Activated CD4-positive, alpha-beta memory T cell treated with anti-CD3 and anti-CD28 coated beads for 36 hours (primary cell): ENCODE results near the gene METAP1D. TPM values are rescaled to one million over a fixed set of nuclear protein-coding genes. Genes with fewer than 3 reads are reported as not detected.

Experiments used
- CTCF ChIA-PET: fragments of 350-600 bp; sonication (Branson Sonifier 250); formaldehyde crosslinking; loops from one replicate; lab custom pipeline; 2021; ENCODE audit warnings: antibody characterized with exemption, inconsistent platforms; lab: Charles Lee
- POLR2A ChIA-PET: fragments of 350-600 bp; sonication (Branson Sonifier 250); formaldehyde crosslinking; loops from one replicate; lab custom pipeline; 2021; ENCODE audit warnings: antibody characterized with exemption; lab: Charles Lee
- DNase-seq: peaks from one replicate; pipeline ENCODE4 v3.0.0-alpha.2; 2020
- H3K27ac Mint-ChIP-seq: one replicate; pipeline ENCODE4 v1.8.0; 2021; ENCODE audit warnings: mixed read lengths
- H3K27me3 Mint-ChIP-seq: one replicate; pipeline ENCODE4 v1.8.0; 2021; ENCODE audit warnings: mixed read lengths
- H3K36me3 Mint-ChIP-seq: one replicate; pipeline ENCODE4 v1.8.0; 2021; ENCODE audit warnings: mixed read lengths
- H3K4me1 Mint-ChIP-seq: one replicate; pipeline ENCODE4 v1.8.0; 2021; ENCODE audit warnings: low read depth, mixed read lengths
- H3K4me3 Mint-ChIP-seq: one replicate; pipeline ENCODE4 v1.8.0; 2021; ENCODE audit warnings: mild to moderate bottlenecking, mixed read lengths
- H3K9me3 Mint-ChIP-seq: one replicate; pipeline ENCODE4 v1.8.0; 2021; ENCODE audit warnings: mixed read lengths
- intact Hi-C: fragments of 100-400 bp; cut with micrococcal nuclease; formaldehyde crosslinking; loops from one replicate; pipeline ENCODE4 v1.15.1; 2023
- total RNA-seq, 2 experiments: library from RNA; stranded (reverse); gene quantifications; one replicate each; pipeline ENCODE4 v1.2.3, GENCODE V29; 2021

Gene METAP1D
- total RNA-seq, 2 experiments from 2014 or later = 3.4 to 3.9 TPM

DNA sequence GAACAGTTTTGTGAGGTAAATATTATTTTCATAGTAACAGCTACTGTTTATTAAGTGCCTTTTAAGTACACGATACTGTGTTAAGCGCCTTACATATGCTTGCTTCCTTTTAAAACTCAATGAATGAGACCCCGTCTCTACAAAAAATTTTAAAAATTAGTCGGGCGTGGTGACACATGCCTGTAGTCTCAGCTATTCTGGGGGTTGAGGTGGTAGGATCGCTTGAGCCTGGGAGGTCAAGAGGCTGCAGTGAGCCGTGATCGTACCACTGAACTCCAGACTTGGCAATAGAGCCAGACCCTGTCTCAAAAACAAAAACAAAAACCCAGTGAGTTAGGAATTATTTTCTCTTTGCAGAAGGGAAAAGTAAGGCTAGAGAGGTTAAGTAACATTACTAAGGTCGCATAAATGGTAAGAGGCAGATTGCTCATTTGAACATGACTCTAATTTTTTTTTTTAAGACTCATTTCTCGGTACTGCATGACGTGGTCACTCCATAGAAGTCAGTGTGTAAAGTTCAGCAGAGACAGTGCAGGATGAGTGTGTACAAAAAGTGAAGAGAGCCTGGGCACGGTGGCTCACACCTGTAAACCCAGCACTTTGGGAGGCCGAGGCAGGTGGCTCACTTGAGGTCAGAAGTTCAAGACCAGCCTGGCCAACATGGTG lies 1.1 kb downstream of the METAP1D start:
- intact Hi-C loops = loop anchor here (5.0 kb wide), 1 partner anchor 101 kb away; the partner anchor contains the start of gene DLX2
- POLR2A ChIA-PET = interaction anchor here (0.8 to 0.9 kb wide), 2 partner anchors 12 to 18 kb away, joined by 3 to 4 read pairs; no protein-coding TSS in a partner anchor

DNA sequence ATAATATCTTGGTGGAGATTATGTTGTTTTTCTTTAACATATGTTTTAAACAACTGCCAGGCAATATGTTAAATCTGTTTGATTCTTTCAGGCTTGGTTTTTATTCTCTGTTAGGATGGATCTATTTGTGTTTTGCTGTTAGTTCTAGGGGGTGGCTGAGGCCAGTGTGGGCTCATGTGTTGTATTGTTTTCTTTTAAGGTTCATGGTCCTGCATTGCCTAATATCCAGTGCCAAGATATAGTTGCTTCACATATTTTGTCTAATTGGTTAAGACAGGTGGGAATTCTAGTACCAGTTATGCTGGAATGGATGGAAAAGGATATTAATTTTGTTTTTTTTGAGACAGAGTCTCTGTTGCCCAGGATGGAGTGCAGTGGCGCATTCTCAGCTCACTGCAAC lies 7.6 kb downstream of the METAP1D start:
- peaks cover 4% of the 10 kb centered on the region for H3K36me3 Mint-ChIP-seq
- H3K9me3 Mint-ChIP-seq = peaks cover 4% of the 10 kb centered on the region
- POLR2A ChIA-PET = no interaction called here
- intact Hi-C loops = no loop called here
- CTCF ChIA-PET = no interaction called here
- no peak overlapping the region for H3K27ac Mint-ChIP-seq
- no peaks in the 10 kb centered on the region for H3K27me3 Mint-ChIP-seq
- no peak for DNase-seq
- H3K4me3 Mint-ChIP-seq = no peak overlapping the region
- H3K4me1 Mint-ChIP-seq = peaks cover 14% of the 10 kb centered on the region

More for the DNA sequence above, 1.1 kb downstream of the METAP1D start:
- Mint-ChIP-seq H3K4me1 (peaks cover 20% of the 10 kb centered on the region), H3K27ac (peak overlapping the region; percentile 81), H3K9me3 (no peaks in the 10 kb centered on the region), H3K27me3 (no peaks in the 10 kb centered on the region), H3K36me3 (no peaks in the 10 kb centered on the region), H3K4me3 (peak overlapping the region; percentile 93)
- DNase-seq = no peak
- CTCF ChIA-PET = interaction anchor here (0.7 kb wide), 1 partner anchor 125 kb away, joined by 3 read pairs; no protein-coding TSS in a partner anchor

DNA sequence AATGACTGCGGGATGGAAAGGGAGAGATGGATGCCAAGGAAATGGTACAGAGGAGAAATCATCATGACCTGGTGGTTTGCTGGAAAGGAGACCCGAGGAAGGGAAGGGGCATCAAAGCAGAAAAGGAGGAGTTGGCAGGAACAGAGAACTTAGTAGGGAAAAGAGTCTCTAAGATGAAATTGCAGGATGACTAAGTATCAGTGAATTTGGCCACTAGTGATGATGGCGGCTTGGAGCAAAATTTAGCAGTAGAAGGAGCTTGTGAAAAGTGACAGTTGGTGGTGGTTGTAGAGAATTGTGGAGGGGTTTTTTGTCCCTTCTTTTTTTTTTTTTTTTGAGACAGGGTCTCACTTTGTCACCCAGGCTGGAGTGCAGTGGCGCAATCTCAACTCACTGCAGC lies 10.1 kb downstream of the METAP1D start:
- ChIA-PET CTCF (interaction anchor here (0.6 kb wide), 1 partner anchor 661 kb away, joined by 3 read pairs; no protein-coding TSS in a partner anchor), POLR2A (no interaction called here)
- H3K4me1 Mint-ChIP-seq = peaks cover 14% of the 10 kb centered on the region
- H3K4me3 Mint-ChIP-seq = no peak overlapping the region
- H3K27ac Mint-ChIP-seq = no peak overlapping the region
- no peak for DNase-seq
- peaks cover 4% of the 10 kb centered on the region for H3K9me3 Mint-ChIP-seq
- intact Hi-C loops = no loop called here
- peaks cover 4% of the 10 kb centered on the region for H3K36me3 Mint-ChIP-seq
- no peaks in the 10 kb centered on the region for H3K27me3 Mint-ChIP-seq

DNA sequence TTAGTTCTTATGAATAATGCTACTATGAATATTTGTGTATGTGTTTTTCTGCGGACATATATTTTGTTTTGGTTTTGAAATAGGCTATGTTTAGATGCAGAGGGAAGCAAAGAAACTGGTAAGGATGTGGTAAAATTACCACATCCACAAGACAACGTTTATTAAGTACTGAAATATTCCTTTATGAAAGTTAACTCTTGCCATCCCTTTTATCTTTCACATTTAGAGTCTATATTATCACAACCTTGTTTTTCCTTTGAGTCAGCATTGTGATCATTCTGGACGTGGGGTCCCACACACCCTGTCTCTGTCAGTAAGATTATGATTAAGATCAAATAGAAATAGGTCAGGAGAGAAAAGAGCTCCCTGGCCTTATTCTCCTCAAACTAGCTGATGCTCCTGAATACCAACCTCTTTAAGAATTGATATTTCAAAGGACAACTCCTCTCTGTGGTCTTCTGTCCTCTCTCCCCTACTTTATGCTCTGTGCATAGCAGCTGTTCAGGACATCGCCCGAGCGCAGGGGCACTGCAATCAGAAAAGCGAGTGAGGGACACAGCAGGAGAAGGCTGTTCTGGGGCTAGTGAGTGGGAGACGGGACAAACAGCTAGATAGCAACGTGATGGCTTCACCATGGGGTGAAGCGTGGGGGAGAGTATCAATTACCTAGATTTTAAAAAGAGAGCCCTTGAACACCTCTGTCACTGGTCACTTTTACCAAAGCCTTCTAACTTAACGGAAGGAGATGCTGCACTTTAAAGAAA lies 12.2 kb downstream of the METAP1D start:
- H3K4me3 Mint-ChIP-seq = no peak overlapping the region
- no peaks in the 10 kb centered on the region for H3K27me3 Mint-ChIP-seq

DNA sequence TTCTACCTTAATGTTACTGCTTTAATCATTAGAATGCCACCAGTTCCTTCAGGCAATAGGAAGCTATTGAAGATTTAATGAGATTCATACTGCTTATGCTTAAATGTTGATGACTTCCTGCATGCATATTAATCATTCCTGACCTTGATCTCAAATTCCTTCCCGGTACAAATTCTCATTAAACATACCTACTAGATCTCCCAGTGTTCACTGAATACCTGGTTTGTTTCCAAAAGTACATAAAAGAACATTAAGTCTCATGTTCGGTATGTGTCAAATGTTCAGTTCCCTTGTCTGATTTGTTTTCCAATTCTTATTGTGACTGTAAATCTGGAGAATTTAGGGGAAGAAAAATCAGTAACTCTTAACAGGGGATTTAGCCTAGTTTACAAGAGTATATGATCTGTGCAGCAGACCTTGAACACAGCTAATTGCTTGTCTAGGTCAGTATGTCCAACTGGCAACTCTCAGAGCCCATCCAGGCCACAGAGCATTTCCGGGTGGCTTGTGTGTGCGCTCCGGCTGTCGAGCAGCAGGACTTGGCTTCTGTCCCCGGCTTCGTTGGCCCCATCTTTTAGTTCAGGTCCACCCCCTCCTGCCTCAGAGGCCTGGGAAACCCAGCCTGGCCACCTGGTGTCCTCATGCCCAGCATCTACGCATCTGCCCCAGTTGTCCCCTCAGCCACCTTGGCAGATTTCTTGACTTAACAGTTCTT lies 13.1 kb downstream of the METAP1D start:
- Mint-ChIP-seq H3K4me1 (peaks cover 14% of the 10 kb centered on the region), H3K9me3 (no peaks in the 10 kb centered on the region), H3K27me3 (no peaks in the 10 kb centered on the region), H3K27ac (no peak overlapping the region), H3K4me3 (no peak overlapping the region), H3K36me3 (no peaks in the 10 kb centered on the region)
- CTCF ChIA-PET = no interaction called here
- DNase-seq = no peak
- intact Hi-C loops = no loop called here
- POLR2A ChIA-PET = interaction anchor here (0.8 kb wide), 1 partner anchor 12 kb away, joined by 4 read pairs; no protein-coding TSS in a partner anchor

More for the DNA sequence above, 12.2 kb downstream of the METAP1D start:
- ChIA-PET CTCF (no interaction called here), POLR2A (no interaction called here)
- Mint-ChIP-seq H3K36me3 (peaks cover 2% of the 10 kb centered on the region), H3K4me1 (peaks cover 14% of the 10 kb centered on the region), H3K9me3 (no peaks in the 10 kb centered on the region), H3K27ac (no peak overlapping the region)
- no peak for DNase-seq
- intact Hi-C loops = no loop called here

DNA sequence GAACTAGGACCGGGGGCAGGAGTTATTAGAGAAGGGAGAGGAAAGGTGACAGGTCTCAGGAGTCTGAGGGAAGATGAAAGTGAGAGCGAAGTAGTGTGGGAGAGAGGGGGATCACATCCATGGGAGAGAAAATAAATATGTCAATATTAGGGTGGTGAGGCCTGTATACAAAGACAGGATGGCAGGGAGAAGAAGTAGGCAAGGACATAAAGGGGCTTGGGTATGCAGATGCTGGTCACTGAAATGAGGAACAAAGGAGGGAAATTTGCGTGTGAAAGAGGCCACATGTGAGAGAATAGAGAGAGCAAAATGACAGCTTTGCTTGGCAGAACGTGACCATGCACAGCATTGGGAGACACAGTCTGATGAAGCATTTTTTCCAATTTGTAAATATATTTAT lies 13.6 kb downstream of the METAP1D start:
- no peaks in the 10 kb centered on the region for H3K27me3 Mint-ChIP-seq
- H3K4me3 Mint-ChIP-seq = no peak overlapping the region
- intact Hi-C loops = no loop called here
- H3K36me3 Mint-ChIP-seq = no peaks in the 10 kb centered on the region
- ChIA-PET POLR2A (interaction anchor here (0.8 kb wide), 1 partner anchor 13 kb away, joined by 4 read pairs; no protein-coding TSS in a partner anchor), CTCF (no interaction called here)
- H3K27ac Mint-ChIP-seq = no peak overlapping the region
- H3K4me1 Mint-ChIP-seq = peaks cover 14% of the 10 kb centered on the region
- H3K9me3 Mint-ChIP-seq = no peaks in the 10 kb centered on the region
- DNase-seq = no peak

DNA sequence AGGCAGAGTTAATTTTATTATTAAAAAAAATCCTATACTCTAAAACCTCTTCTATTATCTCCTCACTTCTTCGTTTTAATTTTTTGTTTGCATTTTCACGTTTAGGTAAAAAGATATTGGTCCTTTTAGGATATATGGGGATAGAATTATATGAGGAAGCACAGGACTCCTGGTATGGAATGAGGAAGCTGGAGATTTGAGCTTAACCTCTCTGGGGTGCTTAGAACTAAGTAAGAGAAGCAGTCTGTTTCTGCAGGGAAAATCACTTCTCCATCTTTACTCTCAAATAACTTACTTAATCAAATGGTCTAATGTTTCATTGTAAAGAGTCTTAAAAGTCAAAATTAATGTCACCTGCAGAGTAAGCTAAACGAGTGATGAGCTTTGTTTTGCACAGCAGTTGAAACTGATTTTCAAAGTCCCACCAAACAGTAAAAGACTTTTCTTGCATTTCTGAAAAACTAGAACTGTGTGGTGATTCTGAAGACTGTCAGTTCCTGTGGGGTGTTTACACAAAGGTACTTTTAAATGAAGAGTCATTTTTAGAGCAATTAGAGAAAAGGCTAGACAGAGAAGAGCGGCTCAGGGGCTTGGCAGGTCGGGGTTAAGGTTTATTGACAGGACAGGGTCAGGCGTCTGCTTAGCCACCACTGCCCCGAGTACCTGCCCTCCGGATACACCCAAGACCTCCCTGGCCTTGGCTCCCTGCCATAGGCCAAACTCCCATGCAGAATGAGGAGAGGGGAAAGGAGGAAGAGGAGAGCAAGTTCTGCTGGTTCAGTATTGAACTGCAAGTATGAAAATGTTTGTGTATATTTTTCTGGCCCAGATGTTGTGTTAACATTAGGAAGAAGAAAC lies 21.6 kb downstream of the METAP1D start:
- ChIA-PET POLR2A (no interaction called here), CTCF (interaction anchor here (0.6 kb wide), 1 partner anchor 326 kb away, joined by 3 read pairs; no protein-coding TSS in a partner anchor)
- peaks cover 1% of the 10 kb centered on the region for H3K36me3 Mint-ChIP-seq
- peaks cover 2% of the 10 kb centered on the region for H3K4me1 Mint-ChIP-seq
- intact Hi-C loops = no loop called here
- H3K27ac Mint-ChIP-seq = no peak overlapping the region
- H3K27me3 Mint-ChIP-seq = no peaks in the 10 kb centered on the region
- H3K9me3 Mint-ChIP-seq = no peaks in the 10 kb centered on the region
- no peak for DNase-seq
- H3K4me3 Mint-ChIP-seq = no peak overlapping the region

DNA sequence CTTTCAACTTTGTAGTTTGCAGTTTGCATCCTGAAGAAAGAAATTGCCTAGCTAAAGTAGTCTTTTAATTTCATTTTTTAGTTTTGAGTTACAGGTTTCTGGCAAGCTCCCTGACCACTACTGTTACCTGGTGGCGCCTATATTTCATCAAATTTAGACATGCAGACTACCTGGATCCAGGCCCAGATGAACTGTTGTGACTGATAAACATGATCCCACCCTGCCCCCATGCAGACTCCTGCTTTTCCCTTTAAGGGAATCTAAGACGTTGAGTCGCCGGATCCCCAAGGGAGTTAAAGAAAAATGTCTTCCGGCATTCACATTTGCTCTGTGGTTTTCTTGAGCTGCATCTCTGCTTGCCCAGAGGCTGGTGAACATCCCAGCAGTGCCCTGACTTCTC lies 22.2 kb downstream of the METAP1D start:
- DNase-seq = no peak
- H3K4me1 Mint-ChIP-seq = peaks cover 2% of the 10 kb centered on the region
- ChIA-PET POLR2A (no interaction called here), CTCF (interaction anchor here (0.6 kb wide), 1 partner anchor 327 kb away, joined by 3 read pairs; no protein-coding TSS in a partner anchor)
- no peak overlapping the region for H3K27ac Mint-ChIP-seq
- peaks cover 1% of the 10 kb centered on the region for H3K36me3 Mint-ChIP-seq
- no peak overlapping the region for H3K4me3 Mint-ChIP-seq
- H3K9me3 Mint-ChIP-seq = no peaks in the 10 kb centered on the region
- no peaks in the 10 kb centered on the region for H3K27me3 Mint-ChIP-seq
- intact Hi-C loops = no loop called here

DNA sequence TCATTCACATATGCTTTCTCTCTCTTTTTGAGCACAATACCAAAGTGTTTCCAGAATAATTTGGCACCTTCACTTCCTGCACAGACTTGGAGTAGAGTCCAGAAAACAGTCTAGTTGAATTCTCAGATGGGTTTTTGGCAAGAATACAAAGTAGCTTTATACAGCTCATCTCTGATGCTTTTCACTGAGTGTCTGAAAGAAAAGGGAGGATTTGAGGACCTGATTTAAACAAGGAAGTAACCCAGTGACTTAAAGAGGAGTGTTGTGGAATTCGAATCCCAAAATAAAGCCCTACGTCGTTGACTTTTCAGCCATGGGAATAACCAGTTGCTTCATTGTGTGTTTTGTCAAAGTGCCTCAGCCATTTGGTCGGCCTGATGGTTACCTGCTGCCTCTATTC lies 31.8 kb downstream of the METAP1D start:
- Mint-ChIP-seq H3K9me3 (no peaks in the 10 kb centered on the region), H3K4me1 (no peaks in the 10 kb centered on the region), H3K27me3 (no peaks in the 10 kb centered on the region), H3K36me3 (no peaks in the 10 kb centered on the region), H3K4me3 (no peak overlapping the region), H3K27ac (no peak overlapping the region)
- intact Hi-C loops = no loop called here
- ChIA-PET CTCF (no interaction called here), POLR2A (no interaction called here)
- DNase-seq = no peak

DNA sequence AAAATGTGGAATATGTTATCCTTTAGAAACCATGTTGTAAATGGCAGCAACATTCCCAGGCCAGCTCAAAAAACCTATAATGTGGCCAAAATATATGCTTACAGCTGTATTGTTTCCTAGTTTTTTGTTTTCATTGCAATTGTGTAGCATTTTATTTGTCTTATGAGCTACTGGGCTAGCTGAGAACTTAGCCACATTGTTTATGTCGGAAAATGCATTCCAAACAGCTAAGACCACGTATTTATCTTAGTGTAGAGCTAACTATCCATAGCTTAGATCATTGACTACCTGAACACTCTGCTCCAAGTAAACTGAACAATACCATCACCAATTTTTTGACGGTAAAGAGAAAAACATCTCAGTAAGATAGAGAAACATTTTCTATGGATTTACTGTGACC lies 38.4 kb downstream of the METAP1D start:
- Mint-ChIP-seq H3K4me1 (no peaks in the 10 kb centered on the region), H3K36me3 (no peaks in the 10 kb centered on the region), H3K4me3 (no peak overlapping the region), H3K27ac (no peak overlapping the region), H3K9me3 (no peaks in the 10 kb centered on the region), H3K27me3 (no peaks in the 10 kb centered on the region)
- intact Hi-C loops = no loop called here
- no peak for DNase-seq
- ChIA-PET POLR2A (interaction anchor here (0.5 to 1.0 kb wide), 2 partner anchors 13 to 14 kb away, joined by 3 read pairs; no protein-coding TSS in a partner anchor), CTCF (no interaction called here)

DNA sequence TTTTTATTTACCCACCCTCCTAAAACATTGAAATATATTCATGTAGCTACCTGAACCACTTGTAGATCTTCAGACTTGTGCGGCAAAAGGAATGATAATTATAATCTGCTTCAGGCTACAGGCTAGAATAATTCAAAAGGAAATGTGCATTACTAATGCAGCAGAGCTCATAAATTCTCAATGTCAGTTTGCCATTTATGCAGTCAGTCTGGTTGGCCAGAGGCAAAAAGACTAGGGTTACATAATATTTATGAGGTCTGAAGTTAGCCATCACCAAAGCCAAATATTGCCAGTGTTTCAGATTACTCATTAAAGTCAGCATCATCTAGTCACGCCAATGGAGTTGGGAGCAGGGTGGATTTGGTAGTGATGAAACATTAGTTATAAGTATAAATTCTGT lies 38.9 kb downstream of the METAP1D start:
- Mint-ChIP-seq H3K9me3 (no peaks in the 10 kb centered on the region), H3K4me3 (no peak overlapping the region), H3K4me1 (no peaks in the 10 kb centered on the region), H3K27me3 (no peaks in the 10 kb centered on the region), H3K27ac (no peak overlapping the region), H3K36me3 (no peaks in the 10 kb centered on the region)
- CTCF ChIA-PET = no interaction called here
- no peak for DNase-seq
- POLR2A ChIA-PET = no interaction called here
- intact Hi-C loops = no loop called here
